GM23338 (cell line): ENCODE measurements around the gene LRRC40. TPM values are rescaled to one million over a fixed set of nuclear protein-coding genes. Genes with fewer than 3 reads are reported as not detected.

Experiments used
- ATAC-seq: fragments of 200-7000 bp; cut with Tn5 transposase; 3 replicates; pipeline ENCODE4 v1.9.1; 2020
- DNase-seq: peaks from one replicate; pipeline ENCODE4 v3.0.0-alpha.2; 2015; ENCODE audit warnings: low spot score
- H2AFZ ChIP-seq: fragments of 200-600 bp; sonication (generic); 2 replicates; pipeline ENCODE4 v1.8.0; 2016; ENCODE audit warnings: antibody characterized with exemption, mild to moderate bottlenecking, moderate library complexity
- H3F3A ChIP-seq: fragments of 200-600 bp; sonication (generic); replicated peaks from 2 replicates; pipeline ENCODE4 v1.8.0; 2017; ENCODE audit warnings: antibody characterized with exemption, mixed run types, low read depth
- H3K27ac ChIP-seq: fragments of 200-600 bp; sonication (generic); 2 replicates; pipeline ENCODE4 v1.6.1; 2016; ENCODE audit warnings: low read depth
- H3K27me3 ChIP-seq: fragments of 200-600 bp; sonication (generic); 2 replicates; pipeline ENCODE4 v1.8.0; 2016; ENCODE audit warnings: mild to moderate bottlenecking, mixed run types, moderate library complexity; ENCODE audit not compliant: insufficient read depth
- H3K36me3 ChIP-seq: fragments of 200-600 bp; sonication (generic); 2 replicates; pipeline ENCODE4 v1.8.0; 2016; ENCODE audit warnings: mild to moderate bottlenecking; ENCODE audit not compliant: insufficient read depth
- H3K4me1 ChIP-seq: fragments of 200-600 bp; sonication (generic); 2 replicates; pipeline ENCODE4 v1.8.0; 2016; ENCODE audit warnings: mild to moderate bottlenecking, moderate library complexity; ENCODE audit not compliant: insufficient read depth
- H3K4me2 ChIP-seq: fragments of 200-600 bp; sonication (generic); 2 replicates; pipeline ENCODE4 v1.7.1; 2017; ENCODE audit warnings: mixed run types
- H3K4me3 ChIP-seq: fragments of 200-600 bp; sonication (generic); 2 replicates; pipeline ENCODE4 v1.6.1; 2016; ENCODE audit warnings: mixed run types
- H3K79me2 ChIP-seq: fragments of 200-600 bp; sonication (generic); replicated peaks from 2 replicates; pipeline ENCODE4 v1.8.0; 2017; ENCODE audit warnings: mild to moderate bottlenecking; ENCODE audit not compliant: insufficient read depth
- H3K9me2 ChIP-seq: fragments of 200-600 bp; sonication (generic); 2 replicates; pipeline ENCODE4 v1.8.0; 2017; ENCODE audit not compliant: insufficient read depth
- H4K20me1 ChIP-seq: fragments of 200-600 bp; sonication (generic); replicated peaks from 2 replicates; pipeline ENCODE4 v1.8.0; 2017; ENCODE audit warnings: mild to moderate bottlenecking; ENCODE audit not compliant: insufficient read depth
- H3K27ac Mint-ChIP-seq: 2 replicates; pipeline ENCODE4 v1.8.0; 2020; ENCODE audit warnings: inconsistent platforms, mild to moderate bottlenecking, moderate library complexity, mixed read lengths
- H3K27me3 Mint-ChIP-seq: 3 replicates; pipeline ENCODE4 v1.8.0; 2022; ENCODE audit warnings: low read depth, mild to moderate bottlenecking, moderate library complexity, mixed read lengths, inconsistent platforms; ENCODE audit not compliant: insufficient read depth, poor library complexity
- H3K36me3 Mint-ChIP-seq: 3 replicates; pipeline ENCODE4 v1.8.0; 2021; ENCODE audit warnings: low read depth, mild to moderate bottlenecking, inconsistent platforms, moderate library complexity, mixed read lengths
- H3K4me1 Mint-ChIP-seq: 3 replicates; pipeline ENCODE4 v1.8.0; 2020; ENCODE audit warnings: mild to moderate bottlenecking, inconsistent platforms, mixed read lengths
- H3K4me3 Mint-ChIP-seq: 3 replicates; pipeline ENCODE4 v1.8.0; 2021; ENCODE audit warnings: moderate library complexity, mild to moderate bottlenecking, inconsistent platforms, mixed read lengths
- H3K9me3 Mint-ChIP-seq: 3 replicates; pipeline ENCODE4 v1.8.0; 2020; ENCODE audit warnings: moderate library complexity, mild to moderate bottlenecking, inconsistent platforms, mixed read lengths
- CREB1 ChIP-seq: fragments of 250-450 bp; sonication (Bioruptor Pico); IDR thresholded peaks from 2 replicates; pipeline ENCODE4 v1.5.0; 2020; ENCODE audit warnings: low read depth, mild to moderate bottlenecking, moderate library complexity
- STAT1 ChIP-seq: IDR thresholded peaks from one replicate; pipeline ENCODE4 v1.6.1; 2016; ENCODE audit warnings: antibody characterized with exemption; ENCODE audit not compliant: unreplicated experiment
- polyA plus RNA-seq: library from polyadenylated mRNA; unstranded; fragments of >200 nt; fragmentation: Nextera tagmentation; extraction: Ambion mirVana; gene quantifications from 2 replicates; pipeline ENCODE4 v1.2.1, GENCODE V29; 2016
- total RNA-seq: library from RNA; depleted of rRNA; stranded (reverse); fragments of >200 nt; shearing (Covaris generic); gene quantifications from 2 replicates; pipeline ENCODE4 v1.2.3, GENCODE V29; 2014
- TF ChIP-seq, protein P1 (sequence below): fragments of 250-450 bp; sonication (Bioruptor Pico); IDR thresholded peaks from 2 replicates; pipeline ENCODE4 v1.5.0; 2020; ENCODE audit warnings: mild to moderate bottlenecking, moderate library complexity
- TF ChIP-seq, protein P2 (sequence below): IDR thresholded peaks from one replicate; pipeline ENCODE4 v1.6.1; 2018; ENCODE audit warnings: antibody characterized with exemption; ENCODE audit not compliant: unreplicated experiment

The LRRC40 gene
- total and polyA plus RNA-seq, 2 experiments from 2014 or later: 33.9 to 50.5 TPM

DNA sequence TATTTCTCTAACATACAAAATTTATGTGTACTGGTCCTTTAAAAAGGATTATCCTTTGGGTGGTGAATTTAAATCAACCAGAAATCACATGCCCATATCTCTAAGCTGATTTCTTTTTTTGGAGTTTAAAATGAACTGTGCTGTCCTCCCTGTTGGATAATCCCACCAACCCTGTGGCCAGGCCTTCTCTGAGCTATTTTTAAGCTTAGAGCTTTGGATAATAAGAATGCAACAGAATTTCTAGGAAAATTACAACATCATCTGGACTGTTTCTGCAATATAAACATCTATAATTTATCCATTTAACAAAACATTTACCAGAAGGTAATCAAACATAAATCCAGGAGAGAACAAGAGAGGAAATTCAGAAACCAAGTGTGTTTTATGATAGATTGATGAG is 88.3 kb downstream of the LRRC40 start:
- TF ChIP-seq CREB1: no peak
- TF ChIP-seq, protein P1, sequence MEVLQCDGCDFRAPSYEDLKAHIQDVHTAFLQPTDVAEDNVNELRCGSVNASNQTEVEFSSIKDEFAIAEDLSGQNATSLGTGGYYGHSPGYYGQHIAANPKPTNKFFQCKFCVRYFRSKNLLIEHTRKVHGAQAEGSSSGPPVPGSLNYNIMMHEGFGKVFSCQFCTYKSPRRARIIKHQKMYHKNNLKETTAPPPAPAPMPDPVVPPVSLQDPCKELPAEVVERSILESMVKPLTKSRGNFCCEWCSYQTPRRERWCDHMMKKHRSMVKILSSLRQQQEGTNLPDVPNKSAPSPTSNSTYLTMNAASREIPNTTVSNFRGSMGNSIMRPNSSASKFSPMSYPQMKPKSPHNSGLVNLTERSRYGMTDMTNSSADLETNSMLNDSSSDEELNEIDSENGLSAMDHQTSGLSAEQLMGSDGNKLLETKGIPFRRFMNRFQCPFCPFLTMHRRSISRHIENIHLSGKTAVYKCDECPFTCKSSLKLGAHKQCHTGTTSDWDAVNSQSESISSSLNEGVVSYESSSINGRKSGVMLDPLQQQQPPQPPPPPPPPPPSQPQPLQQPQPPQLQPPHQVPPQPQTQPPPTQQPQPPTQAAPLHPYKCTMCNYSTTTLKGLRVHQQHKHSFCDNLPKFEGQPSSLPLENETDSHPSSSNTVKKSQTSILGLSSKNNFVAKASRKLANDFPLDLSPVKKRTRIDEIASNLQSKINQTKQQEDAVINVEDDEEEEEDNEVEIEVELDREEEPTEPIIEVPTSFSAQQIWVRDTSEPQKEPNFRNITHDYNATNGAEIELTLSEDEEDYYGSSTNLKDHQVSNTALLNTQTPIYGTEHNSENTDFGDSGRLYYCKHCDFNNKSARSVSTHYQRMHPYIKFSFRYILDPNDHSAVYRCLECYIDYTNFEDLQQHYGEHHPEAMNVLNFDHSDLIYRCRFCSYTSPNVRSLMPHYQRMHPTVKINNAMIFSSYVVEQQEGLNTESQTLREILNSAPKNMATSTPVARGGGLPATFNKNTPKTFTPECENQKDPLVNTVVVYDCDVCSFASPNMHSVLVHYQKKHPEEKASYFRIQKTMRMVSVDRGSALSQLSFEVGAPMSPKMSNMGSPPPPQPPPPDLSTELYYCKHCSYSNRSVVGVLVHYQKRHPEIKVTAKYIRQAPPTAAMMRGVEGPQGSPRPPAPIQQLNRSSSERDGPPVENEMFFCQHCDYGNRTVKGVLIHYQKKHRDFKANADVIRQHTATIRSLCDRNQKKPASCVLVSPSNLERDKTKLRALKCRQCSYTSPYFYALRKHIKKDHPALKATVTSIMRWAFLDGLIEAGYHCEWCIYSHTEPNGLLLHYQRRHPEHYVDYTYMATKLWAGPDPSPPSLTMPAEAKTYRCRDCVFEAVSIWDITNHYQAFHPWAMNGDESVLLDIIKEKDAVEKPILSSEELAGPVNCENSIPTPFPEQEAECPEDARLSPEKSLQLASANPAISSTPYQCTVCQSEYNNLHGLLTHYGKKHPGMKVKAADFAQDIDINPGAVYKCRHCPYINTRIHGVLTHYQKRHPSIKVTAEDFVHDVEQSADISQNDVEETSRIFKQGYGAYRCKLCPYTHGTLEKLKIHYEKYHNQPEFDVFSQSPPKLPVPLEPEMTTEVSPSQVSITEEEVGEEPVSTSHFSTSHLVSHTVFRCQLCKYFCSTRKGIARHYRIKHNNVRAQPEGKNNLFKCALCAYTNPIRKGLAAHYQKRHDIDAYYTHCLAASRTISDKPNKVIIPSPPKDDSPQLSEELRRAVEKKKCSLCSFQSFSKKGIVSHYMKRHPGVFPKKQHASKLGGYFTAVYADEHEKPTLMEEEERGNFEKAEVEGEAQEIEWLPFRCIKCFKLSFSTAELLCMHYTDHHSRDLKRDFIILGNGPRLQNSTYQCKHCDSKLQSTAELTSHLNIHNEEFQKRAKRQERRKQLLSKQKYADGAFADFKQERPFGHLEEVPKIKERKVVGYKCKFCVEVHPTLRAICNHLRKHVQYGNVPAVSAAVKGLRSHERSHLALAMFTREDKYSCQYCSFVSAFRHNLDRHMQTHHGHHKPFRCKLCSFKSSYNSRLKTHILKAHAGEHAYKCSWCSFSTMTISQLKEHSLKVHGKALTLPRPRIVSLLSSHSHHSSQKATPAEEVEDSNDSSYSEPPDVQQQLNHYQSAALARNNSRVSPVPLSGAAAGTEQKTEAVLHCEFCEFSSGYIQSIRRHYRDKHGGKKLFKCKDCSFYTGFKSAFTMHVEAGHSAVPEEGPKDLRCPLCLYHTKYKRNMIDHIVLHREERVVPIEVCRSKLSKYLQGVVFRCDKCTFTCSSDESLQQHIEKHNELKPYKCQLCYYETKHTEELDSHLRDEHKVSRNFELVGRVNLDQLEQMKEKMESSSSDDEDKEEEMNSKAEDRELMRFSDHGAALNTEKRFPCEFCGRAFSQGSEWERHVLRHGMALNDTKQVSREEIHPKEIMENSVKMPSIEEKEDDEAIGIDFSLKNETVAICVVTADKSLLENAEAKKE: no peak
- TF ChIP-seq, protein P2, sequence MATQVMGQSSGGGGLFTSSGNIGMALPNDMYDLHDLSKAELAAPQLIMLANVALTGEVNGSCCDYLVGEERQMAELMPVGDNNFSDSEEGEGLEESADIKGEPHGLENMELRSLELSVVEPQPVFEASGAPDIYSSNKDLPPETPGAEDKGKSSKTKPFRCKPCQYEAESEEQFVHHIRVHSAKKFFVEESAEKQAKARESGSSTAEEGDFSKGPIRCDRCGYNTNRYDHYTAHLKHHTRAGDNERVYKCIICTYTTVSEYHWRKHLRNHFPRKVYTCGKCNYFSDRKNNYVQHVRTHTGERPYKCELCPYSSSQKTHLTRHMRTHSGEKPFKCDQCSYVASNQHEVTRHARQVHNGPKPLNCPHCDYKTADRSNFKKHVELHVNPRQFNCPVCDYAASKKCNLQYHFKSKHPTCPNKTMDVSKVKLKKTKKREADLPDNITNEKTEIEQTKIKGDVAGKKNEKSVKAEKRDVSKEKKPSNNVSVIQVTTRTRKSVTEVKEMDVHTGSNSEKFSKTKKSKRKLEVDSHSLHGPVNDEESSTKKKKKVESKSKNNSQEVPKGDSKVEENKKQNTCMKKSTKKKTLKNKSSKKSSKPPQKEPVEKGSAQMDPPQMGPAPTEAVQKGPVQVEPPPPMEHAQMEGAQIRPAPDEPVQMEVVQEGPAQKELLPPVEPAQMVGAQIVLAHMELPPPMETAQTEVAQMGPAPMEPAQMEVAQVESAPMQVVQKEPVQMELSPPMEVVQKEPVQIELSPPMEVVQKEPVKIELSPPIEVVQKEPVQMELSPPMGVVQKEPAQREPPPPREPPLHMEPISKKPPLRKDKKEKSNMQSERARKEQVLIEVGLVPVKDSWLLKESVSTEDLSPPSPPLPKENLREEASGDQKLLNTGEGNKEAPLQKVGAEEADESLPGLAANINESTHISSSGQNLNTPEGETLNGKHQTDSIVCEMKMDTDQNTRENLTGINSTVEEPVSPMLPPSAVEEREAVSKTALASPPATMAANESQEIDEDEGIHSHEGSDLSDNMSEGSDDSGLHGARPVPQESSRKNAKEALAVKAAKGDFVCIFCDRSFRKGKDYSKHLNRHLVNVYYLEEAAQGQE: no peak
- no peak for TF ChIP-seq STAT1
- Mint-ChIP-seq H3K9me3 (no peaks in the 10 kb centered on the region), H3K27ac (no peak overlapping the region), H3K36me3 (no peaks in the 10 kb centered on the region), H3K4me1 (no peaks in the 10 kb centered on the region), H3K27me3 (peaks cover 2% of the 10 kb centered on the region), H3K4me3 (no peak overlapping the region)
- DNase-seq (no peak), ATAC-seq (no peak)
- H3K4me1 ChIP-seq: no peaks in the 10 kb centered on the region
- H3K9me2 ChIP-seq: peaks cover 4% of the 10 kb centered on the region; the same call in 1 of the 2 replicates
- no peaks in the 10 kb centered on the region for H3K36me3 ChIP-seq
- no peak overlapping the region for H2AFZ ChIP-seq
- no peaks in the 10 kb centered on the region for H4K20me1 ChIP-seq
- no peaks in the 10 kb centered on the region for H3K79me2 ChIP-seq
- H3K27ac ChIP-seq: no peak overlapping the region
- H3K4me2 ChIP-seq: no peak overlapping the region
- no peaks in the 10 kb centered on the region for H3F3A ChIP-seq
- no peak overlapping the region for H3K4me3 ChIP-seq
- H3K27me3 ChIP-seq: no peaks in the 10 kb centered on the region
